ENCODE measurements around the gene RYR3.

DNA sequence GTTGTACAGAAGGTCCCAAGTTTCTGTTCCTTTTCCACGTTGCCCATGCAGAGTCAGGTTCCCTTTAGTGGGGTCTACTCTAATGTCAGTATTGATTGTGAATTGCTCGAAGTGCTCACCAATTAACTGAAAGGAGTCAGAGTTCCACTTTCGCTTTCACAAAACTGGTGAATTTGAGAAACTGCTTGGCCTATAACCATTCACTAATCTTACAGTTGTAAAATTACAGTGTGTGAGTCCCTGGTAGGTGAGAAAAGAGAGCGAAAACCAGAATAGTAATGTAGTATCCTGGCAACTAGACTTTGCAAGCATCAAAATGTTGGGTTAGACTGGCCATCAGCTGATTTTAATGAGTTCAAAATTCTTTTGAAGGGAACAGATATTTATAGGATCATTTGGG lies 420.0 kb downstream of the RYR3 start:
- TF ChIP-seq, protein P1, sequence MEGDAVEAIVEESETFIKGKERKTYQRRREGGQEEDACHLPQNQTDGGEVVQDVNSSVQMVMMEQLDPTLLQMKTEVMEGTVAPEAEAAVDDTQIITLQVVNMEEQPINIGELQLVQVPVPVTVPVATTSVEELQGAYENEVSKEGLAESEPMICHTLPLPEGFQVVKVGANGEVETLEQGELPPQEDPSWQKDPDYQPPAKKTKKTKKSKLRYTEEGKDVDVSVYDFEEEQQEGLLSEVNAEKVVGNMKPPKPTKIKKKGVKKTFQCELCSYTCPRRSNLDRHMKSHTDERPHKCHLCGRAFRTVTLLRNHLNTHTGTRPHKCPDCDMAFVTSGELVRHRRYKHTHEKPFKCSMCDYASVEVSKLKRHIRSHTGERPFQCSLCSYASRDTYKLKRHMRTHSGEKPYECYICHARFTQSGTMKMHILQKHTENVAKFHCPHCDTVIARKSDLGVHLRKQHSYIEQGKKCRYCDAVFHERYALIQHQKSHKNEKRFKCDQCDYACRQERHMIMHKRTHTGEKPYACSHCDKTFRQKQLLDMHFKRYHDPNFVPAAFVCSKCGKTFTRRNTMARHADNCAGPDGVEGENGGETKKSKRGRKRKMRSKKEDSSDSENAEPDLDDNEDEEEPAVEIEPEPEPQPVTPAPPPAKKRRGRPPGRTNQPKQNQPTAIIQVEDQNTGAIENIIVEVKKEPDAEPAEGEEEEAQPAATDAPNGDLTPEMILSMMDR (conservative IDR thresholded peaks at IDR 0.05 in 1 of 2, IDR thresholded peaks at IDR 0.05 in 1 of 2; ENCODE audit: extremely low read depth in 1 of 2, insufficient read depth in 1 of 2, low read depth in 1 of 2, low read length in 2 of 2) = no peak
- TF ChIP-seq EZH2 (IDR thresholded peaks at IDR 0.05; ENCODE audit: borderline replicate concordance, low read length) = no peak
